Left lung (tissue), 10 donors: ENCODE measurements around the gene ANK3. TPM values are rescaled to one million over a fixed set of nuclear protein-coding genes. Genes with fewer than 3 reads are reported as not detected.

Source experiments
- ATAC-seq: fragments of 200-7000 bp; cut with Tn5 transposase; one replicate; pipeline ENCODE4 v1.9.1; 2020; ENCODE audit warnings: moderate library complexity
- DNase-seq, 4 donors: peaks; one replicate each; pipeline ENCODE4 v3.0.0-alpha.2; 2013 to 2020
- H3K27ac ChIP-seq, 2 donors: fragments of 200-600 bp; sonication (generic) in 1 of 2; one replicate each; pipeline versions ENCODE4 v1.5.0 to v1.8.0; 2020 to 2021
- H3K27me3 ChIP-seq, 2 donors: fragments of 200-600 bp; sonication (generic) in 1 of 2; one replicate each; pipeline versions ENCODE4 v1.5.0 to v1.8.0; 2020 to 2021
- H3K36me3 ChIP-seq, 2 donors: fragments of 200-600 bp; sonication (generic) in 1 of 2; one replicate each; pipeline versions ENCODE4 v1.5.0 to v1.8.0; 2020 to 2021
- H3K4me1 ChIP-seq, 2 donors: fragments of 200-600 bp; one replicate each; pipeline ENCODE4 v1.8.0; 2021
- H3K4me3 ChIP-seq, 2 donors: fragments of 200-600 bp; sonication (generic) in 1 of 2; one replicate each; pipeline versions ENCODE4 v1.5.0 to v1.8.0; 2020 to 2021; ENCODE audit warnings: mild to moderate bottlenecking in 1 of 2
- H3K9me3 ChIP-seq, 2 donors: fragments of 200-600 bp; sonication (generic) in 1 of 2; one replicate each; pipeline versions ENCODE4 v1.5.0 to v1.8.0; 2020 to 2021
- CTCF ChIP-seq, 2 donors: fragments of 200-600 bp; sonication (generic) in 1 of 2; IDR thresholded peaks; one replicate each; pipeline versions ENCODE4 v1.5.0 to v1.8.0; 2021; ENCODE audit warnings: antibody characterized with exemption in 2 of 2
- intact Hi-C, 2 donors: fragments of 100-400 bp; cut with DNase I; formaldehyde crosslinking; loops; one replicate each; pipeline versions ENCODE4 v1.11.2 to v1.14.2; 2022
- polyA plus RNA-seq, 6 donors: library from polyadenylated mRNA; unstranded; fragments of 120-200 nt; gene quantifications; one replicate each; pipeline ENCODE4 v1.2.1, GENCODE V29; 2013; ENCODE audit not compliant: insufficient read length in 6 of 6
- total RNA-seq, 2 donors: library from RNA; stranded (reverse); fragmentation: NEBNext Ultra II Directional; extraction: Animal tissue kit (Norgen Biotek cat#: 25700); gene quantifications; one replicate each; pipeline ENCODE4 v1.2.1, GENCODE V29; 2021
- donor health status: DM: no; HTN: yes; CAD: no.
- donor health status: DM: no; HTN: no; CAD: no.

Gene ANK3
- total and polyA plus RNA-seq, 8 donors = 22.1 to 74.1 (median 35.1) TPM

DNA sequence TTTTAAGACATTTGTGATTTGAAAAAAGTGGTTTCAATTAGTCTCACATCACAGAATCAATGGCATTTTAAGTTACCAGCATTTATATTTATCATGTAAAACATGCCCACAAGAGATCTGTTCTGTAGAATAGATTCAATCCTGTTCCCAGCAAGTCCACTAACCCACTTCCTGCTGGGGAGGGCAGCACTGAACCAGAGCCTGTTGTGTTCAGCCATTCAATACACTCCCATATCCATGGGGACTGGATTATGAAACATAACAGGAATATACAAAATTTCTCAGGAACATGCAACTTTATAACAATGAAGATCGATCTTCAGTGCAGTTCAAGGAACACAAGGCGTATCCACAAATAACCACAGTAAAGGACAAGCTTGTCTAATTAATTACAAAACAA lies 24.4 kb upstream of the ANK3 start:
- no peaks in the 10 kb centered on the region for H3K9me3 ChIP-seq
- TF ChIP-seq CTCF (IDR thresholded peaks at IDR 0.05) = no peak
- no peak for DNase-seq
- no peaks in the 10 kb centered on the region for H3K4me1 ChIP-seq
- no peak overlapping the region for H3K27ac ChIP-seq
- ATAC-seq = no peak
- H3K4me3 ChIP-seq = no peak overlapping the region
- H3K27me3 ChIP-seq = no peaks in the 10 kb centered on the region
- intact Hi-C loops = no loop called here
- H3K36me3 ChIP-seq = no peaks in the 10 kb centered on the region

DNA sequence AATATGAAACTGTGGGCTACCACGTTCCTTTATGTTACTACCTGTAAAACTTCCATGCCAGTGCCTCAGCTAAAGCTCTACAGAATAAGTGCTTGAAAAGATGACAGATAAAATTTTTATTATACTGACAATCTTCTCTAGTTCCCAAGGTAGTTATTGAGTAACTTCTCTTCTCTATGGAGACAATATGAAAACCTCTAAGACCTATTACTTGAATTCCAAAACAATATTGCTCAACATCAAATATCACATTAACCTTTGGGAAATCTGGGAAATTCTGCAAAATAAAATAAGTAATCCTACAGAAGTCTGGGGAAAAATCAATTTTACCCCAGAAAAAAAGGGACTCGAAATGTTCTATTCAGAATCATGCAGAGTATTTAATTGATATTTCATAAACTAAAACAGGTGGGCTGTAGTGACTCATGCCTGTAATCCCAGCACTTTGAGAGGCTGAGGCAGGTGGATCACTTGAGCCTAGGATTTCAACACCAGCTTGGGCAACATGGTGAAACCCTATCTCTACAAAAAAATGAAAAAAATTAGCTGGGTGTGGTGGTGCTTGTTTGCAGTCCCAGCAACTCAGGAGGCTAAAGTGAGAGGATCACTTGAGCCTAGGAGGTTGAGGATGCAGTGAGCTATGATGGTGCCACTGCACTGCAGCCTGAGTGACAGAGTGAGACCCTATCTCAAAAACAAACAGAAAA lies 23.8 kb upstream of the ANK3 start:
- ATAC-seq = peak; percentile 65

GRCh38 chr10:60410970-60411369 lies 21.3 kb upstream of the ANK3 start:
- TF ChIP-seq CTCF (IDR thresholded peaks at IDR 0.05) = no peak
- intact Hi-C loops = no loop called here
- no peaks in the 10 kb centered on the region for H3K36me3 ChIP-seq
- ATAC-seq (no peak), DNase-seq (no peak)
- no peak overlapping the region for H3K4me3 ChIP-seq
- no peaks in the 10 kb centered on the region for H3K4me1 ChIP-seq
- no peaks in the 10 kb centered on the region for H3K9me3 ChIP-seq
- no peak overlapping the region for H3K27ac ChIP-seq
- H3K27me3 ChIP-seq = no peaks in the 10 kb centered on the region

More for the DNA sequence above, 23.8 kb upstream of the ANK3 start:
- H3K36me3 ChIP-seq = no peaks in the 10 kb centered on the region
- no peak for TF ChIP-seq CTCF (IDR thresholded peaks at IDR 0.05)
- H3K4me3 ChIP-seq = no peak overlapping the region
- no peak overlapping the region for H3K27ac ChIP-seq
- intact Hi-C loops = no loop called here
- no peak for DNase-seq
- no peaks in the 10 kb centered on the region for H3K4me1 ChIP-seq
- H3K9me3 ChIP-seq = no peaks in the 10 kb centered on the region
- H3K27me3 ChIP-seq = no peaks in the 10 kb centered on the region

- no peak for TF ChIP-seq CTCF (IDR thresholded peaks at IDR 0.05)
- intact Hi-C loops = no loop called here
- Histone ChIP-seq H3K4me1 (no peaks in the 10 kb centered on the region), H3K9me3 (no peaks in the 10 kb centered on the region), H3K27ac (no peak overlapping the region), H3K27me3 (no peaks in the 10 kb centered on the region), H3K4me3 (no peak overlapping the region), H3K36me3 (no peaks in the 10 kb centered on the region)
- no peak for DNase-seq
- no peak for ATAC-seq
These were observed 19.5 kb upstream of the ANK3 start for GRCh38 chr10:60409202-60409601.

GRCh38 chr10:60406182-60406581 lies 16.5 kb upstream of the ANK3 start:
- Histone ChIP-seq H3K27ac (no peak overlapping the region), H3K27me3 (no peaks in the 10 kb centered on the region), H3K36me3 (no peaks in the 10 kb centered on the region), H3K9me3 (no peaks in the 10 kb centered on the region), H3K4me3 (no peak overlapping the region), H3K4me1 (no peaks in the 10 kb centered on the region)
- intact Hi-C loops = no loop called here
- DNase-seq (no peak), ATAC-seq (no peak)
- TF ChIP-seq CTCF (IDR thresholded peaks at IDR 0.05) = no peak
